ENCODE measurements around the gene C8A.

GRCh38 chr1:56827711-56828110, 26.9 kb upstream of the C8A start:
- TF ChIP-seq CTCF (IDR thresholded peaks at IDR 0.05) (no peak), SP1 (CRISPR knock-in tag; conservative IDR thresholded peaks at IDR 0.05) (no peak), NFATC4 (CRISPR knock-in tag; IDR thresholded peaks at IDR 0.05) (no peak), ETV6 (CRISPR knock-in tag; IDR thresholded peaks at IDR 0.05) (no peak), ERG (CRISPR knock-in tag; IDR thresholded peaks at IDR 0.05) (no peak), ATF6 (CRISPR knock-in tag; IDR thresholded peaks at IDR 0.05) (no peak), ZNF396 (CRISPR knock-in tag; IDR thresholded peaks at IDR 0.05; ENCODE audit: borderline replicate concordance) (no peak), ZNF121 (CRISPR knock-in tag; IDR thresholded peaks at IDR 0.05) (no peak), ZSCAN18 (CRISPR knock-in tag; IDR thresholded peaks at IDR 0.05) (no peak), NR2C2 (CRISPR knock-in tag; IDR thresholded peaks at IDR 0.05) (no peak), PRRX2 (CRISPR knock-in tag; IDR thresholded peaks at IDR 0.05) (no peak), ATF1 (CRISPR knock-in tag; IDR thresholded peaks at IDR 0.05) (no peak), ATF3 (CRISPR knock-in tag; conservative IDR thresholded peaks at IDR 0.05) (no peak), MAX (CRISPR knock-in tag; IDR thresholded peaks at IDR 0.05) (no peak)
